ENCODE results near the gene DVL2.

The DVL2 gene

DNA sequence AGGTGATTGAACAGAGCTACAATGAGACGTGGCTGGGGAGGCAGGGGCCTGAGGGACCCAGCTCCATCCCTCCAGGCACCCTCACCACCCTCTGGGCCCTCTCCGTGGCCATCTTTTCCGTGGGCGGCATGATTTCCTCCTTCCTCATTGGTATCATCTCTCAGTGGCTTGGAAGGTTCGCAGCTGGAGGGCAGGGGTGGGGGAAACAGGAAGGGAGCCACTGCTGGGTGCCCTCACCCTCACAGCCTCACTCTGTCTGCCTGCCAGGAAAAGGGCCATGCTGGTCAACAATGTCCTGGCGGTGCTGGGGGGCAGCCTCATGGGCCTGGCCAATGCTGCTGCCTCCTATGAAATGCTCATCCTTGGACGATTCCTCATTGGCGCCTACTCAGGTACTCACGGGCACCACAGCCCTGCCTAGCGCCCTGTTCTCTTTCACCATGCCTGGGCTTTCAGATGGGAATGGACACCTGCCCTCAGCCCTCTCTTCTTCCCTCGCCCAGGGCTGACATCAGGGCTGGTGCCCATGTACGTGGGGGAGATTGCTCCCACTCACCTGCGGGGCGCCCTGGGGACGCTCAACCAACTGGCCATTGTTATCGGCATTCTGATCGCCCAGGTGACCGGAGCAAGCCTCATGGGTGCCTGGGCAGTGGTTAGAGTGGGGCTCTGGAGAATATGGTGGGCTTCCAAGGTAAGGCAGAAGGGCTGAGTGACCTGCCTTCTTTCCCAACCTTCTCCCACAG is 49.3 kb upstream of the DVL2 start:
- TF ChIP-seq, protein P1, sequence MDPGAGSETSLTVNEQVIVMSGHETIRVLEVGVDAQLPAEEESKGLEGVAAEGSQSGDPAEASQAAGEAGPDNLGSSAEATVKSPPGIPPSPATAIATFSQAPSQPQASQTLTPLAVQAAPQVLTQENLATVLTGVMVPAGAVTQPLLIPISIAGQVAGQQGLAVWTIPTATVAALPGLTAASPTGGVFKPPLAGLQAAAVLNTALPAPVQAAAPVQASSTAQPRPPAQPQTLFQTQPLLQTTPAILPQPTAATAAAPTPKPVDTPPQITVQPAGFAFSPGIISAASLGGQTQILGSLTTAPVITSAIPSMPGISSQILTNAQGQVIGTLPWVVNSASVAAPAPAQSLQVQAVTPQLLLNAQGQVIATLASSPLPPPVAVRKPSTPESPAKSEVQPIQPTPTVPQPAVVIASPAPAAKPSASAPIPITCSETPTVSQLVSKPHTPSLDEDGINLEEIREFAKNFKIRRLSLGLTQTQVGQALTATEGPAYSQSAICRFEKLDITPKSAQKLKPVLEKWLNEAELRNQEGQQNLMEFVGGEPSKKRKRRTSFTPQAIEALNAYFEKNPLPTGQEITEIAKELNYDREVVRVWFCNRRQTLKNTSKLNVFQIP (CRISPR knock-in tag; IDR thresholded peaks at IDR 0.05; ENCODE audit: borderline replicate concordance, low read depth): no peak
- TF ChIP-seq ZFP3 (CRISPR knock-in tag; IDR thresholded peaks at IDR 0.05): no peak
- TF ChIP-seq OSR1 (CRISPR knock-in tag; IDR thresholded peaks at IDR 0.05): no peak
- TF ChIP-seq RARB (CRISPR knock-in tag; IDR thresholded peaks at IDR 0.05): no peak
- TF ChIP-seq SNAI2 (CRISPR knock-in tag; IDR thresholded peaks at IDR 0.05): no peak
- no peak for TF ChIP-seq GLIS3 (CRISPR knock-in tag; IDR thresholded peaks at IDR 0.05)
- TF ChIP-seq ZNF70 (CRISPR knock-in tag; IDR thresholded peaks at IDR 0.05): no peak
- TF ChIP-seq ESRRG (CRISPR knock-in tag; IDR thresholded peaks at IDR 0.05): no peak
- no peak for TF ChIP-seq TOX (CRISPR knock-in tag; IDR thresholded peaks at IDR 0.05; ENCODE audit: borderline replicate concordance)
- TF ChIP-seq, protein P2, sequence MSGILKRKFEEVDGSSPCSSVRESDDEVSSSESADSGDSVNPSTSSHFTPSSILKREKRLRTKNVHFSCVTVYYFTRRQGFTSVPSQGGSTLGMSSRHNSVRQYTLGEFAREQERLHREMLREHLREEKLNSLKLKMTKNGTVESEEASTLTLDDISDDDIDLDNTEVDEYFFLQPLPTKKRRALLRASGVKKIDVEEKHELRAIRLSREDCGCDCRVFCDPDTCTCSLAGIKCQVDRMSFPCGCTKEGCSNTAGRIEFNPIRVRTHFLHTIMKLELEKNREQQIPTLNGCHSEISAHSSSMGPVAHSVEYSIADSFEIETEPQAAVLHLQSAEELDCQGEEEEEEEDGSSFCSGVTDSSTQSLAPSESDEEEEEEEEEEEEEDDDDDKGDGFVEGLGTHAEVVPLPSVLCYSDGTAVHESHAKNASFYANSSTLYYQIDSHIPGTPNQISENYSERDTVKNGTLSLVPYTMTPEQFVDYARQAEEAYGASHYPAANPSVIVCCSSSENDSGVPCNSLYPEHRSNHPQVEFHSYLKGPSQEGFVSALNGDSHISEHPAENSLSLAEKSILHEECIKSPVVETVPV (CRISPR knock-in tag; IDR thresholded peaks at IDR 0.05): no peak
- TF ChIP-seq, protein P3, sequence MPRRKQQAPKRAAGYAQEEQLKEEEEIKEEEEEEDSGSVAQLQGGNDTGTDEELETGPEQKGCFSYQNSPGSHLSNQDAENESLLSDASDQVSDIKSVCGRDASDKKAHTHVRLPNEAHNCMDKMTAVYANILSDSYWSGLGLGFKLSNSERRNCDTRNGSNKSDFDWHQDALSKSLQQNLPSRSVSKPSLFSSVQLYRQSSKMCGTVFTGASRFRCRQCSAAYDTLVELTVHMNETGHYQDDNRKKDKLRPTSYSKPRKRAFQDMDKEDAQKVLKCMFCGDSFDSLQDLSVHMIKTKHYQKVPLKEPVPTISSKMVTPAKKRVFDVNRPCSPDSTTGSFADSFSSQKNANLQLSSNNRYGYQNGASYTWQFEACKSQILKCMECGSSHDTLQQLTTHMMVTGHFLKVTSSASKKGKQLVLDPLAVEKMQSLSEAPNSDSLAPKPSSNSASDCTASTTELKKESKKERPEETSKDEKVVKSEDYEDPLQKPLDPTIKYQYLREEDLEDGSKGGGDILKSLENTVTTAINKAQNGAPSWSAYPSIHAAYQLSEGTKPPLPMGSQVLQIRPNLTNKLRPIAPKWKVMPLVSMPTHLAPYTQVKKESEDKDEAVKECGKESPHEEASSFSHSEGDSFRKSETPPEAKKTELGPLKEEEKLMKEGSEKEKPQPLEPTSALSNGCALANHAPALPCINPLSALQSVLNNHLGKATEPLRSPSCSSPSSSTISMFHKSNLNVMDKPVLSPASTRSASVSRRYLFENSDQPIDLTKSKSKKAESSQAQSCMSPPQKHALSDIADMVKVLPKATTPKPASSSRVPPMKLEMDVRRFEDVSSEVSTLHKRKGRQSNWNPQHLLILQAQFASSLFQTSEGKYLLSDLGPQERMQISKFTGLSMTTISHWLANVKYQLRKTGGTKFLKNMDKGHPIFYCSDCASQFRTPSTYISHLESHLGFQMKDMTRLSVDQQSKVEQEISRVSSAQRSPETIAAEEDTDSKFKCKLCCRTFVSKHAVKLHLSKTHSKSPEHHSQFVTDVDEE (CRISPR knock-in tag; IDR thresholded peaks at IDR 0.05): no peak
- no peak for TF ChIP-seq ZNF8 (CRISPR knock-in tag; IDR thresholded peaks at IDR 0.05)
- TF ChIP-seq ZNF565 (CRISPR knock-in tag; conservative IDR thresholded peaks at IDR 0.05; ENCODE audit: low read depth): no peak
- no peak for TF ChIP-seq TCF4 (CRISPR knock-in tag; IDR thresholded peaks at IDR 0.05; ENCODE audit: borderline replicate concordance)
- no peak for TF ChIP-seq ZFP30 (CRISPR knock-in tag; IDR thresholded peaks at IDR 0.05)
- ATAC-seq: no peak

DNA sequence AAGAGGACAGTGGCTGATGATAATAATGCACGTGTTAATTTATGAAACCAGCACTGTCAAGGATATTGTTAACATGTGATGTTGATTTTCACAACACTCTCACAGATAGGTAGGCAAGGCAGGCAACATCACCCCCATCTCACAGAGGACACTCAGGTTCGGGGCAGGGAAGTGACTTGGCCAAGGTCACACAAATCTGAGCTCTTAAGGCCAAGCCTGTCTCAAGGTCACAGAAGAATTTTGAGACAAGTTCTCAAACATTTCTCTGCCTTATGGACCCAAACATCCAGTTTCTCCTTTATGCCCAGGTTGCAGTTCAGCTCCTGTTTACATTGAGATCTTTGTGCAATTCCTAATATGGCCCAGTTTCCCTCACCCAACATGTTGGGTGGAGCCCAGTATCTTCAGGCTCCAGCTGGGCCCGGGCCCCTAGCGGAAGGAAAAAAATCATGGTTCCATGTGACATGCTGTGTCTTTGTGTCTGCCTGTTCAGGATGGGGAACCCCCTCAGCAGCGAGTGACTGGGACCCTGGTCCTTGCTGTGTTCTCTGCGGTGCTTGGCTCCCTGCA is 48.5 kb upstream of the DVL2 start:
- TF ChIP-seq CSDC2 (CRISPR knock-in tag; IDR thresholded peaks at IDR 0.05) (no peak), ARNTL (CRISPR knock-in tag; IDR thresholded peaks at IDR 0.05; ENCODE audit: borderline replicate concordance, low read depth) (no peak), ESRRG (CRISPR knock-in tag; IDR thresholded peaks at IDR 0.05) (no peak), TCF4 (CRISPR knock-in tag; IDR thresholded peaks at IDR 0.05; ENCODE audit: borderline replicate concordance) (no peak), GLIS3 (CRISPR knock-in tag; IDR thresholded peaks at IDR 0.05) (no peak), ZNF565 (CRISPR knock-in tag; conservative IDR thresholded peaks at IDR 0.05; ENCODE audit: low read depth) (no peak), ZNF8 (CRISPR knock-in tag; IDR thresholded peaks at IDR 0.05) (no peak), RARB (CRISPR knock-in tag; IDR thresholded peaks at IDR 0.05) (no peak), PPARA (CRISPR knock-in tag; IDR thresholded peaks at IDR 0.05; ENCODE audit: borderline replicate concordance) (no peak), TOX (CRISPR knock-in tag; IDR thresholded peaks at IDR 0.05; ENCODE audit: borderline replicate concordance) (no peak), BACH2 (CRISPR knock-in tag; IDR thresholded peaks at IDR 0.05; ENCODE audit: borderline replicate concordance) (no peak), SNAI2 (CRISPR knock-in tag; IDR thresholded peaks at IDR 0.05) (no peak)
- TF ChIP-seq, protein P4, sequence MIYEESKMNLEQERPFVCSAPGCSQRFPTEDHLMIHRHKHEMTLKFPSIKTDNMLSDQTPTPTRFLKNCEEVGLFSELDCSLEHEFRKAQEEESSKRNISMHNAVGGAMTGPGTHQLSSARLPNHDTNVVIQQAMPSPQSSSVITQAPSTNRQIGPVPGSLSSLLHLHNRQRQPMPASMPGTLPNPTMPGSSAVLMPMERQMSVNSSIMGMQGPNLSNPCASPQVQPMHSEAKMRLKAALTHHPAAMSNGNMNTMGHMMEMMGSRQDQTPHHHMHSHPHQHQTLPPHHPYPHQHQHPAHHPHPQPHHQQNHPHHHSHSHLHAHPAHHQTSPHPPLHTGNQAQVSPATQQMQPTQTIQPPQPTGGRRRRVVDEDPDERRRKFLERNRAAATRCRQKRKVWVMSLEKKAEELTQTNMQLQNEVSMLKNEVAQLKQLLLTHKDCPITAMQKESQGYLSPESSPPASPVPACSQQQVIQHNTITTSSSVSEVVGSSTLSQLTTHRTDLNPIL (CRISPR knock-in tag; IDR thresholded peaks at IDR 0.05; ENCODE audit: low read depth): no peak
- TF ChIP-seq, protein P1 (CRISPR knock-in tag; IDR thresholded peaks at IDR 0.05; ENCODE audit: borderline replicate concordance, low read depth): no peak
- TF ChIP-seq, protein P5, sequence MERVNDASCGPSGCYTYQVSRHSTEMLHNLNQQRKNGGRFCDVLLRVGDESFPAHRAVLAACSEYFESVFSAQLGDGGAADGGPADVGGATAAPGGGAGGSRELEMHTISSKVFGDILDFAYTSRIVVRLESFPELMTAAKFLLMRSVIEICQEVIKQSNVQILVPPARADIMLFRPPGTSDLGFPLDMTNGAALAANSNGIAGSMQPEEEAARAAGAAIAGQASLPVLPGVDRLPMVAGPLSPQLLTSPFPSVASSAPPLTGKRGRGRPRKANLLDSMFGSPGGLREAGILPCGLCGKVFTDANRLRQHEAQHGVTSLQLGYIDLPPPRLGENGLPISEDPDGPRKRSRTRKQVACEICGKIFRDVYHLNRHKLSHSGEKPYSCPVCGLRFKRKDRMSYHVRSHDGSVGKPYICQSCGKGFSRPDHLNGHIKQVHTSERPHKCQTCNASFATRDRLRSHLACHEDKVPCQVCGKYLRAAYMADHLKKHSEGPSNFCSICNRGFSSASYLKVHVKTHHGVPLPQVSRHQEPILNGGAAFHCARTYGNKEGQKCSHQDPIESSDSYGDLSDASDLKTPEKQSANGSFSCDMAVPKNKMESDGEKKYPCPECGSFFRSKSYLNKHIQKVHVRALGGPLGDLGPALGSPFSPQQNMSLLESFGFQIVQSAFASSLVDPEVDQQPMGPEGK (CRISPR knock-in tag; IDR thresholded peaks at IDR 0.05; ENCODE audit: borderline replicate concordance): no peak
- TF ChIP-seq, protein P2 (CRISPR knock-in tag; IDR thresholded peaks at IDR 0.05): no peak
- ATAC-seq: no peak
